GM21723 (cell line): ENCODE results near the gene IFNA13.
A peak's percentile ranks its signal among the peaks of the same experiment; 100 is the strongest.

Source experiments
- ATAC-seq: cut with Tn5 transposase; IDR thresholded peaks from one replicate; pipeline ENCODE4 v1.9.1; 2021; ENCODE audit warnings: mild to moderate bottlenecking, moderate library complexity; ENCODE audit not compliant: unreplicated experiment

The IFNA13 gene

GRCh38 chr9:21357479-21358460, 10.1 kb downstream of the IFNA13 start:
- ATAC-seq, result peak; percentile 90

DNA sequence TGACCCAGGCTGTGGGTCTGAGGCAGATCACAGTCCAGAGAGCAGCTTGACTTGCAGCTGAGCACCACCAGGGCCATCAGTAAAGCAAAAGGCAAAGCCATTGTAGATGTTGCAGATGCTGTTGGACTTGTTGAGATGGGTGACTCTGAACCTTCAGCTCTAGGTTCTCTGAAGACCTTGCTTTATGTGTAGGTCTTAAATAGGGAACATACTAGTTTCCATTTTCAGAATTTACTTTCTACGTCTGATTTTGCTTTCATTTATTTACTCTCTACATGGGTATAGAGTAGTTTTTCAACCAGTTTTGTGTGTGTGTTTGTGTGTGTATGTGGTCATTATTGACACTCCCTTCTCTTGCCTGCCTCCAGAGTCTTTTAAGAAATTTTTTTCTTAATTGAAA, 17.1 kb downstream of the IFNA13 start, which contains the start of gene IFNA6:
Gene IFNA6 (minus strand): TSS at position 101 of the 400 bp plus-strand sequence. CDS start 0 bp downstream, at position 101.
- ATAC-seq, result no peak

- no peak for ATAC-seq
Measured at GRCh38 chr9:21348430-21348970, 19.4 kb downstream of the IFNA13 start.

- no peak for ATAC-seq
Measured at GRCh38 chr9:21340735-21341134, 27.1 kb downstream of the IFNA13 start.

DNA sequence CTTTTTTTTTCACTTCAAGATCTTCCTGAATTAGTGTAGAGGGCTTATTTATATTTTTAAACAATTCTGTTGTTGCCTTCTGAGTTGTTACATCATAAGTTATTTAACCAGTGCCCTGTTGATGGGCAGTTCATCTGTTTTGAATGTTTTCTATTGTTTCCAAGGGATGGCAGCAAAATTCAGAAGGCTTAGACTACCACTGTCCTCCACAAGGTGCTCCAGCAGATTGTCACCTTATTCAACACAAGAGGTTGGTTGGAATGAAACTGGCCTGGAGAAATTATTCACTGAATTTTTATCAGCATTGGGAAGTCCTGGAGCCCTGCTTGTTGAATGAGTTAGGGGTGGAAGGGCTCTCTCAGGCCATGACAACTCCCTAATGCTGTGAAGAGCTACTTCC, 31.4 kb downstream of the IFNA13 start:
- ATAC-seq, result no peak

DNA sequence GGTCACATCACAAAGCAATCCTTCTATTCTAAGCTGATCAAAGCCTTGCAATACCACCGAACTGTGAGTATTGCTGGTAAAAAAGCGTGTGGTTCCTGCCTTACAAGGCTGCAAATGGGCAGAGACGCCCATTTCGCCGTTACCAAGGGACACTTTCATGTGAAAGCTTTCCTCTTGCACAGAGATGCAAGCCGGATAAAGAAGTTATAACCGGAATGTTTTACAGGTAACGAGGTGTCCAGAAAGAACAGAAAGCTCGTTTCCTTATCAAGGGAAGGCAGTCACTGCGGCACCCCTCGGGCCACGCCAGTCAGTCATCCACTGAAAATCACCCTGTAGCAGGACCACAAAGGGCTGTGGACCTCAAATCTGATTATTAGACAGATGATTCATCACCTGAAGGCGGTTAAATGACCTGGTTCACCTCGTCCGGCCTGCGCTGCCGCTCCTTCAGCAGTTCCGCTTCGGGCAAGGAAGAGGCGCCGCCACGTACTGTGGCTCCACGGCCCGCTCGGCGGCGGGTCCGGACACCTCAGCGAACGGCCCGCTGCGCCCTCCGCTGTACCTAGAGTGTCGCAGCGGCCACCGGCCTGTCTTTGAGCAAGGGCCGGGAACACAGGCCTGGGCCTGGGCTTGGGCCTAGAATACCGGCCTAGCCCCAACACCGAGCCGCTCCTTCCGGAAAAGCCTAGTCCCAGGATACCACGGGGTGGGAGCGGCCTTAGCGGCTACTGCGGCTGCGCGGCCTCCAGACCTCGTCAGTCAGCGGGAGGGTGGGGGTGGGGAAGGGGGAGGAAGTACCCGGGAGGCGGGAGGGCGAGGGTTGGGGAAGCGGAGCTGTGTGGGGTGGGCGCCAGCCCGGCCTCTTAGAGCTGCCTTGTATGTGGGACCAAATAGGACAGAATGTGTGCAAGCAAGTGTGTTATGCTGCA, 32.9 kb downstream of the IFNA13 start, which contains the start of gene KLHL9:
Gene KLHL9 (minus strand): TSS at position 704 of the 932 bp plus-strand sequence. CDS start 545 bp downstream, at position 159.
- ATAC-seq, result peak; percentile 91

DNA sequence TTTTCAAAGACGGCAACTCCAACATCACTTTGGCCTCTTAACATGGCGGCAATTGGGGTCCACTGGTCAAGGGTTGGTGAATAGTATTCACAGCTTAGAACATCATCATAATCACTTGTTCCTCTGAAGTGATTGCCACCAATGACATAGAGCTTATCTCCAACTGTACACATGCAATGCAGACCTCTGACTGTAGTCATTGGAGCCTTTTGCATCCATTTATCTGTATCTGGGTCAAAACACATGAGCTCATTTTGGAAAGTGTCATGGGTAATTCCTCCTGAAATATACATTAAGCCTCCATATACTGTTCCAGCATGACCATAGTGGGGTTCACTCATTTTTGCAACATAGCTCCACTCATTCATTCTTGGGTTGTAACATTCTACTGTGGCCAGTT, 34.6 kb downstream of the IFNA13 start:
- no peak for ATAC-seq

DNA sequence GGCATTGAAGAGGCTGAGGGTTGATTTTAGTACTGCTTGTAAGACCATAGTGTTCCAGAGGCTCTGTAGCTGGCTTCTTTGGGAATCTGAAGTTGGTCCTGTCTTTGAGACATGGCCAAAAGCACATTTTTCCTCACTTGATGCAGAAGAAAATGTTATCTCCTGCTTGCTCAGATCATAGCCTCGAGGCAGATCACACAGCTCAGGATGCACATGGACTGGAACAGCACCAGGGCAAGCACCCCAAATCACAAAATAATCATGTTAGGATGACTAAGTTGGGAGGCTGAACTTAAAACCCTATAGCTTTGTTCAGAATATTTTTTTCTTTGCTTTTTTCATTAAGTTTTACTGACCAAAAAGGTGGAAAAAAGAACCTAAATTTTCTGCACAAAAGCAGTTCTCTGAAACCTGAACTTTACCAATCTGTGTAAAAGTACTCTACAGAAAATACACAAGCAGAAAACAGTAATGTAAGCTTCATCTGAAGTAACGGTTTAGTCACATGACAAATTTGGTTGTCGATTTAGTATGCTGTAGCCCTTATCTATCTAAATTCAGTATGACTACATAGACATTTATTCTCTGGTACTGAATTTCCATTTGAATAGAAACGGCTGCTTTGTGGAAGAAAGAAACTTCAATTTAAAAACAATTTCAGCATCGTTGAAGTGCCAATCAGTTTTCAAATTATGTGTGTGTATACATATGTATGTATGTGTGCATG, 36.0 kb downstream of the IFNA13 start:
- no peak for ATAC-seq

DNA sequence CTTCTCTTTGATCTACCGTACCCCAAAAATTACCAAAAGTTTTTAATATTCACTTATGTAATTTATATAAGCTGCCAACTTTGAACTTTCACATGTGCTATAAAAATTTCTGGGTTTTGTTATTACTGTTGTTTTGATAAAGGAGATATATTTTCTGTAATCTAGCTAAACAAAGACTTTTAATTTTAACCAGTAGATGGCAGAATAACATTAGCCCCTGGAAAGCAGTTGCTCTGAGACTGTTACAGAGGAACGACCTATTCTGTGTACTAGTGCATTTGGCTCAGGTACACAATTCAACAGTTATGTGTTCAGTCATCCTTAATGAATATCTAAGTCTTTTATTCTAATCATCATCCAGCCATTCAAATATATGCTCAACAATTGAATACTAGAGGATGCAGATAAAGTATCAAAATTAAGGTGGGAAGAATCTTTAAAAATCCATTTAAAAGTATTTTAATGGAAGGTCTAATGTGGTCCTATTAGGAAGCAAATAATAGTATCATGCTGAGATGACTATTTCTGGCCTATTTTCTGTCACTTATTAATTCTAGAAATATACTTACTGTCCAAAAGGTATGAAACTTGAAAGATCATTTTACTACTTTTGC, 41.2 kb downstream of the IFNA13 start:
- ATAC-seq, result peak; percentile 77

GRCh38 chr9:21324047-21324446, 43.8 kb downstream of the IFNA13 start:
- no peak for ATAC-seq

DNA sequence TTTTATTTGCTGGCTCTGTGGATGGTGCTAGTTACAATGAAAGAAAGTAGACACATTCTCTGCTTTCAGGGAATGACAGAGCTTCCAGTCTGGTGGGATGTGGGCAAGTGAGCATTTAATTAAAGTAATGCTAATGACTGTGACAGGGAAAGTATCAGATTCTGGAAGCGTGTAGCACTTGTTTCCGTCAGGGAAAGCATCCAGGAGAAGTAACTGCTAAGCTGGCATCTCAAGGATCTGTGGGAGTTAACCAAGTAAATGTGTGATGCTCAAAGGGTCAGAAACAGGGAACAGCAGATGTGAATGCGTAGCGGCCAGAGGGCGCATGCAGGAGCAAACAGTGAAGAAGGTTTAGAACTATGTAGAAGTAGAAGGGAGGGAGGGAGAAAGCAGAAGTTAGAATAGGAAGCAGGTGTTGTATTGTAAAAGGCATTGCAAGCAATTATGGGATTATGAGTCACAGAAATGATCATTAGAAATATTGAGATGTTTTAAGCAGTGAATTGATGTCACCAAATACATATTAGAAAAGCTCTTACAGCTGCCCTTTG, 44.9 kb downstream of the IFNA13 start:
- ATAC-seq, result no peak

- ATAC-seq, result no peak
Measured at GRCh38 chr9:21320465-21320864, 47.4 kb downstream of the IFNA13 start.

GRCh38 chr9:21317956-21318923, 49.6 kb downstream of the IFNA13 start:
- ATAC-seq, result peak; percentile 82
